NCI-H128 (cell line): Measurements from ENCODE around the gene DDX10.

Experiments used
- DNase-seq: peaks from one replicate; lab custom pipeline; 2025; ENCODE audit not compliant: unreplicated experiment; lab: John Stamatoyannopoulos, UW

DDX10 gene

GRCh38 chr11:108870373-108871020 is 205.6 kb downstream of the DDX10 start:
- no peak for DNase-seq

- no peak for DNase-seq
Observed at GRCh38 chr11:108871152-108871551, 206.3 kb downstream of the DDX10 start.

GRCh38 chr11:108871867-108872266 is 207.0 kb downstream of the DDX10 start:
- no peak for DNase-seq

GRCh38 chr11:108872781-108873291 is 208.0 kb downstream of the DDX10 start:
- no peak for DNase-seq

- no peak for DNase-seq
Observed at GRCh38 chr11:108873310-108873709, 208.4 kb downstream of the DDX10 start.

GRCh38 chr11:108873941-108874340 is 209.1 kb downstream of the DDX10 start:
- no peak for DNase-seq

- DNase-seq, result no peak
Observed at GRCh38 chr11:108875134-108875533, 210.3 kb downstream of the DDX10 start.

- no peak for DNase-seq
Observed at GRCh38 chr11:108877178-108877577, 212.3 kb downstream of the DDX10 start.

GRCh38 chr11:108880510-108880909 is 215.6 kb downstream of the DDX10 start:
- no peak for DNase-seq

- no peak for DNase-seq
Observed at GRCh38 chr11:108881131-108881530, 216.3 kb downstream of the DDX10 start.

- no peak for DNase-seq
Observed at GRCh38 chr11:108882211-108882831, 217.5 kb downstream of the DDX10 start.

- no peak for DNase-seq
Observed at GRCh38 chr11:108886005-108886659, 221.3 kb downstream of the DDX10 start.

GRCh38 chr11:108886660-108887009 is 221.8 kb downstream of the DDX10 start:
- no peak for DNase-seq

GRCh38 chr11:108887436-108888238 is 222.8 kb downstream of the DDX10 start:
- no peak for DNase-seq

- no peak for DNase-seq
Observed at GRCh38 chr11:108890482-108891105, 225.7 kb downstream of the DDX10 start.

GRCh38 chr11:108891143-108891542 is 226.3 kb downstream of the DDX10 start:
- DNase-seq, result no peak

- peak; percentile 32 for DNase-seq
Observed at GRCh38 chr11:108891909-108892511, 227.1 kb downstream of the DDX10 start.

GRCh38 chr11:108895579-108896480 is 231.0 kb downstream of the DDX10 start:
- no peak for DNase-seq

- no peak for DNase-seq
Observed at GRCh38 chr11:108897071-108897481, 232.2 kb downstream of the DDX10 start.

GRCh38 chr11:108897916-108898315 is 233.0 kb downstream of the DDX10 start:
- no peak for DNase-seq
